CD14-positive monocyte (primary cell): ENCODE results near the gene H1-8. TPM values are rescaled to one million over a fixed set of nuclear protein-coding genes. Genes with fewer than 3 reads are reported as not detected.

Experiments
- DNase-seq, 3 donors: peaks; one replicate each; pipeline ENCODE4 v3.0.0-alpha.2; 2011 to 2022
- H2AFZ ChIP-seq: 2 replicates; pipeline ENCODE4 v1.6.0; 2012; ENCODE audit warnings: mild to moderate bottlenecking, low read depth, low read length, inconsistent platforms; ENCODE audit not compliant: insufficient read depth, poor library complexity, severe bottlenecking
- H3K27ac ChIP-seq, 2 donors: 1 replicate in 1 of 2; 2 replicates in 1 of 2; pipeline ENCODE4 v1.5.1; 2012 to 2013; ENCODE audit warnings: low read length in 2 of 2, control low read depth in 1 of 2, inconsistent platforms in 1 of 2, low read depth in 1 of 2, mild to moderate bottlenecking in 1 of 2
- H3K27me3 ChIP-seq, 2 donors: one replicate each; pipeline versions ENCODE4 v1.6.0 to v1.6.1; 2011 to 2013; ENCODE audit warnings: low read length in 2 of 2; ENCODE audit not compliant: control insufficient read depth in 2 of 2, insufficient read depth in 2 of 2
- H3K36me3 ChIP-seq, 2 donors: replicated peaks in 1 of 2; 1 replicate in 1 of 2; 2 replicates in 1 of 2; pipeline versions ENCODE4 v1.5.1 to v1.6.1; 2012 to 2013; ENCODE audit warnings: low read length in 2 of 2, control low read depth in 1 of 2, inconsistent platforms in 1 of 2, mild to moderate bottlenecking in 1 of 2; ENCODE audit not compliant: insufficient read depth in 2 of 2, control insufficient read depth in 1 of 2
- H3K4me1 ChIP-seq, 2 donors: 1 replicate in 1 of 2; 2 replicates in 1 of 2; pipeline versions ENCODE4 v1.5.1 to v1.6.1; 2012 to 2013; ENCODE audit warnings: low read length in 2 of 2, control low read depth in 1 of 2, inconsistent platforms in 1 of 2, mild to moderate bottlenecking in 1 of 2, moderate library complexity in 1 of 2; ENCODE audit not compliant: insufficient read depth in 2 of 2, control insufficient read depth in 1 of 2
- H3K4me2 ChIP-seq: replicated peaks from 2 replicates; pipeline ENCODE3; 2012; ENCODE audit warnings: low read length, moderate library complexity, mild to moderate bottlenecking; ENCODE audit not compliant: poor library complexity, severe bottlenecking; ENCODE audit errors: extremely low read depth
- H3K4me3 ChIP-seq, 3 experiments: fragments of 200-600 bp in 1 of 3; sonication (generic) in 1 of 3; replicated peaks in 1 of 3; 1 replicate in 2 of 3; 2 replicates in 1 of 3; pipeline ENCODE4 v1.5.1; 2011 to 2013; ENCODE audit warnings: low read length in 3 of 3, mild to moderate bottlenecking in 3 of 3, control low read depth in 2 of 3, low read depth in 2 of 3, inconsistent platforms in 1 of 3, moderate library complexity in 1 of 3
- H3K79me2 ChIP-seq: 2 replicates; pipeline ENCODE4 v1.6.0; 2012; ENCODE audit warnings: mild to moderate bottlenecking, control low read depth, inconsistent platforms, low read length, moderate library complexity; ENCODE audit not compliant: insufficient read depth
- H3K9ac ChIP-seq: 2 replicates; pipeline ENCODE4 v1.6.0; 2017; ENCODE audit warnings: low read length, mild to moderate bottlenecking; ENCODE audit not compliant: insufficient read depth, poor library complexity, severe bottlenecking
- H3K9me3 ChIP-seq, 2 donors: replicated peaks in 1 of 2; 1 replicate in 1 of 2; 2 replicates in 1 of 2; pipeline versions ENCODE4 v1.5.1 to v1.6.1; 2012 to 2013; ENCODE audit warnings: low read length in 2 of 2, control low read depth in 1 of 2; ENCODE audit not compliant: control insufficient read depth in 1 of 2, insufficient read depth in 1 of 2
- H4K20me1 ChIP-seq: 2 replicates; pipeline ENCODE4 v1.6.0; 2012; ENCODE audit warnings: mild to moderate bottlenecking, low read length, control low read depth, moderate library complexity; ENCODE audit not compliant: insufficient read depth
- H3K27ac Mint-ChIP-seq, 7 donors: one replicate each; pipeline ENCODE4 v1.8.0; 2020; ENCODE audit warnings: mild to moderate bottlenecking in 7 of 7, mixed read lengths in 7 of 7, moderate library complexity in 6 of 7, inconsistent platforms in 2 of 7
- H3K27me3 Mint-ChIP-seq, 3 donors: one replicate each; pipeline ENCODE4 v1.8.0; 2021 to 2022; ENCODE audit warnings: low read depth in 3 of 3, mild to moderate bottlenecking in 3 of 3, mixed read lengths in 3 of 3, moderate library complexity in 3 of 3, inconsistent platforms in 1 of 3
- H3K36me3 Mint-ChIP-seq, 2 donors: one replicate each; pipeline ENCODE4 v1.8.0; 2020; ENCODE audit warnings: mixed read lengths in 2 of 2, inconsistent platforms in 1 of 2, mild to moderate bottlenecking in 1 of 2
- H3K4me1 Mint-ChIP-seq: one replicate; pipeline ENCODE4 v1.8.0; 2020; ENCODE audit warnings: mild to moderate bottlenecking, mixed read lengths
- H3K4me3 Mint-ChIP-seq, 2 donors: one replicate each; pipeline ENCODE4 v1.8.0; 2020; ENCODE audit warnings: mild to moderate bottlenecking in 2 of 2, mixed read lengths in 2 of 2, moderate library complexity in 1 of 2
- H3K9me3 Mint-ChIP-seq, 7 donors: one replicate each; pipeline ENCODE4 v1.8.0; 2020 to 2022; ENCODE audit warnings: mixed read lengths in 7 of 7, mild to moderate bottlenecking in 6 of 7, moderate library complexity in 6 of 7, inconsistent platforms in 2 of 7
- CTCF ChIP-seq: fragments of 200-600 bp; IDR thresholded peaks from one replicate; pipeline ENCODE4 v1.8.0; 2022; ENCODE audit warnings: antibody characterized with exemption, mild to moderate bottlenecking
- WGBS: methylation state at CpG from one replicate; pipeline ENCODE4 v1.1.5; 2013; ENCODE audit warnings: missing lambda C conversion rate; ENCODE audit not compliant: insufficient coverage; 5-methylcytosine and 5-hydroxymethylcytosine counted together
- intact Hi-C, 2 donors: fragments of 100-400 bp; cut with micrococcal nuclease; formaldehyde crosslinking; loops; one replicate each; pipeline versions ENCODE4 v1.15.0 to v1.15.1; 2023
- polyA plus RNA-seq, 3 donors: library from polyadenylated mRNA; depleted of rRNA in 1 of 3; unstranded in 2 of 3; stranded (reverse) in 1 of 3; fragments of 300-500 nt in 2 of 3; fragments of >200 nt in 1 of 3; fragmentation: Illumina TruSeq in 2 of 3; gene quantifications; 1 replicate in 2 of 3; 2 replicates in 1 of 3; pipeline ENCODE4 v1.2.3, GENCODE V29; 2012 to 2021

The H1-8 gene
- polyA plus RNA-seq, 3 donors: not detected

GRCh38 chr3:129512595-129512994 is 30.4 kb upstream of the H1-8 start:
- peaks cover 15 to 67% of the 10 kb centered on the region in 2 donors for H3K36me3 ChIP-seq
- TF ChIP-seq CTCF: no peak
- H3K9me3 Mint-ChIP-seq: peaks cover 0 to 5% (median 0%) of the 10 kb centered on the region in 7 donors
- H3K79me2 ChIP-seq: no peaks in the 10 kb centered on the region
- no peak overlapping the region for H3K9ac ChIP-seq
- H3K4me3 ChIP-seq: no peak overlapping the region
- H3K36me3 Mint-ChIP-seq: peaks cover 62 to 68% of the 10 kb centered on the region in 2 donors
- no peaks in the 10 kb centered on the region for H3K4me1 Mint-ChIP-seq
- H3K27me3 Mint-ChIP-seq: peaks cover 0 to 2% (median 0%) of the 10 kb centered on the region in 3 donors
- no peaks in the 10 kb centered on the region for H3K9me3 ChIP-seq
- H3K4me1 ChIP-seq: no peaks in the 10 kb centered on the region
- intact Hi-C loops: no loop called here
- no peaks in the 10 kb centered on the region for H3K27me3 ChIP-seq
- no peak overlapping the region for H3K4me2 ChIP-seq
- H3K4me3 Mint-ChIP-seq: no peak overlapping the region
- H2AFZ ChIP-seq: no peak overlapping the region
- H4K20me1 ChIP-seq: no peaks in the 10 kb centered on the region
- peak overlapping the region in 3 of 7 donors; percentile 0 to 65 (median 59) for H3K27ac Mint-ChIP-seq
- no peak overlapping the region for H3K27ac ChIP-seq
- DNase-seq: no peak

- no peak overlapping the region for H3K4me3 Mint-ChIP-seq
These were observed 29.3 kb upstream of the H1-8 start for GRCh38 chr3:129513705-129514104.

More at GRCh38 chr3:129513705-129514104, 29.3 kb upstream of the H1-8 start:
- Histone ChIP-seq H3K4me3 (no peak overlapping the region), H3K79me2 (no peaks in the 10 kb centered on the region), H3K4me1 (no peaks in the 10 kb centered on the region), H3K36me3 (peaks cover 19 to 64% of the 10 kb centered on the region in 2 donors), H3K4me2 (no peak overlapping the region), H3K27me3 (no peaks in the 10 kb centered on the region), H3K9me3 (no peaks in the 10 kb centered on the region), H4K20me1 (no peaks in the 10 kb centered on the region), H3K9ac (no peak overlapping the region), H2AFZ (no peak overlapping the region), H3K27ac (no peak overlapping the region)
- Mint-ChIP-seq H3K4me1 (no peaks in the 10 kb centered on the region), H3K9me3 (peaks cover 0 to 5% (median 0%) of the 10 kb centered on the region in 7 donors), H3K27me3 (peaks cover 0 to 2% (median 0%) of the 10 kb centered on the region in 3 donors), H3K36me3 (peaks cover 55 to 61% of the 10 kb centered on the region in 2 donors), H3K27ac (peak overlapping the region in 1 of 7 donors; percentile 14)
- TF ChIP-seq CTCF: no peak
- intact Hi-C loops: no loop called here
- WGBS: 93% methylated on average over 8 of the region's 8 CpGs
- DNase-seq: no peak
